ENCODE measurements around the gene FOXO1. TPM values are rescaled to one million over a fixed set of nuclear protein-coding genes. Genes with fewer than 3 reads are reported as not detected.

The FOXO1 gene
- total RNA-seq, 1 donor from 2014 or later: 17.7 TPM

- TF ChIP-seq CTCF (IDR thresholded peaks at IDR 0.05; ENCODE audit: insufficient read depth, low read length, poor library complexity, severe bottlenecking): no peak
- H3K4me3 ChIP-seq (ENCODE audit: low read depth, low read length): no peak overlapping the region
These were observed 26.2 kb downstream of the FOXO1 start for GRCh38 chr13:40640202-40640601.

GRCh38 chr13:40639221-40639681 is 27.2 kb downstream of the FOXO1 start:
- Histone ChIP-seq H3K36me3 (ENCODE audit: control insufficient read depth, insufficient read depth, low read length) (no peaks in the 10 kb centered on the region), H3K4me3 (ENCODE audit: low read depth, low read length) (no peak overlapping the region), H3K27me3 (ENCODE audit: control insufficient read depth, insufficient read depth, low read length) (no peaks in the 10 kb centered on the region)
- no peak for TF ChIP-seq CTCF (IDR thresholded peaks at IDR 0.05; ENCODE audit: insufficient read depth, low read length, poor library complexity, severe bottlenecking)
- DNase-seq (ENCODE audit: low read depth): no peak

More at GRCh38 chr13:40640202-40640601, 26.2 kb downstream of the FOXO1 start:
- H3K27me3 ChIP-seq (ENCODE audit: control insufficient read depth, insufficient read depth, low read length): no peaks in the 10 kb centered on the region
- no peaks in the 10 kb centered on the region for H3K36me3 ChIP-seq (ENCODE audit: control insufficient read depth, insufficient read depth, low read length)
- DNase-seq (ENCODE audit: low read depth): no peak

- Histone ChIP-seq H3K36me3 (ENCODE audit: control insufficient read depth, insufficient read depth, low read length) (no peaks in the 10 kb centered on the region), H3K27me3 (ENCODE audit: control insufficient read depth, insufficient read depth, low read length) (no peaks in the 10 kb centered on the region), H3K4me3 (ENCODE audit: low read depth, low read length) (no peak overlapping the region)
- TF ChIP-seq CTCF (IDR thresholded peaks at IDR 0.05; ENCODE audit: insufficient read depth, low read length, poor library complexity, severe bottlenecking): no peak
- DNase-seq (ENCODE audit: low read depth): no peak
These were observed 28.8 kb downstream of the FOXO1 start for GRCh38 chr13:40637643-40638042.

- H3K27me3 ChIP-seq (ENCODE audit: control insufficient read depth, insufficient read depth, low read length): no peaks in the 10 kb centered on the region
- no peak overlapping the region for H3K4me3 ChIP-seq (ENCODE audit: low read depth, low read length)
- no peak for TF ChIP-seq CTCF (IDR thresholded peaks at IDR 0.05; ENCODE audit: insufficient read depth, low read length, poor library complexity, severe bottlenecking)
- H3K36me3 ChIP-seq (ENCODE audit: control insufficient read depth, insufficient read depth, low read length): no peaks in the 10 kb centered on the region
- DNase-seq (ENCODE audit: low read depth): no peak
These were observed 31.0 kb downstream of the FOXO1 start for GRCh38 chr13:40635315-40635995.

- no peak overlapping the region for H3K4me3 ChIP-seq (ENCODE audit: low read depth, low read length)
- DNase-seq (ENCODE audit: low read depth): no peak
- no peaks in the 10 kb centered on the region for H3K36me3 ChIP-seq (ENCODE audit: control insufficient read depth, insufficient read depth, low read length)
- H3K27me3 ChIP-seq (ENCODE audit: control insufficient read depth, insufficient read depth, low read length): no peaks in the 10 kb centered on the region
- TF ChIP-seq CTCF (IDR thresholded peaks at IDR 0.05; ENCODE audit: insufficient read depth, low read length, poor library complexity, severe bottlenecking): no peak
These were observed 33.5 kb downstream of the FOXO1 start for GRCh38 chr13:40632915-40633314.

GRCh38 chr13:40631605-40632004 is 34.8 kb downstream of the FOXO1 start:
- DNase-seq (ENCODE audit: low read depth): no peak
- Histone ChIP-seq H3K36me3 (ENCODE audit: control insufficient read depth, insufficient read depth, low read length) (no peaks in the 10 kb centered on the region), H3K27me3 (ENCODE audit: control insufficient read depth, insufficient read depth, low read length) (no peaks in the 10 kb centered on the region), H3K4me3 (ENCODE audit: low read depth, low read length) (no peak overlapping the region)
- TF ChIP-seq CTCF (IDR thresholded peaks at IDR 0.05; ENCODE audit: insufficient read depth, low read length, poor library complexity, severe bottlenecking): no peak

All from kidney epithelial cell (primary cell).